Tibial nerve (tissue), 4 donors: Measurements from ENCODE around the gene CHIC2. TPM values are rescaled to one million over a fixed set of nuclear protein-coding genes. Genes with fewer than 3 reads are reported as not detected.

Experiments used
- DNase-seq, 2 donors: peaks; one replicate each; pipeline ENCODE4 v3.0.0-alpha.2; 2019; ENCODE audit warnings: low spot score in 2 of 2
- H3K27ac ChIP-seq, 4 donors: fragments of 200-600 bp; sonication (generic) in 3 of 4; one replicate each; pipeline ENCODE4 v1.5.1; 2017 to 2019; ENCODE audit warnings: mild to moderate bottlenecking in 1 of 4
- H3K27me3 ChIP-seq, 2 donors: fragments of 200-600 bp; sonication (generic) in 1 of 2; one replicate each; pipeline versions ENCODE4 v1.5.1 to v1.6.0; 2017 to 2019
- H3K36me3 ChIP-seq, 3 donors: fragments of 200-600 bp; sonication (generic); one replicate each; pipeline ENCODE4 v1.5.1; 2018 to 2019
- H3K4me1 ChIP-seq, 4 donors: fragments of 200-600 bp; sonication (generic) in 3 of 4; one replicate each; pipeline ENCODE4 v1.5.1; 2017 to 2019
- H3K4me3 ChIP-seq, 4 donors: fragments of 200-600 bp; sonication (generic) in 3 of 4; one replicate each; pipeline ENCODE4 v1.5.1; 2017 to 2019; ENCODE audit warnings: mild to moderate bottlenecking in 1 of 4, moderate library complexity in 1 of 4
- H3K9me3 ChIP-seq, 4 donors: fragments of 200-600 bp; sonication (generic) in 3 of 4; one replicate each; pipeline ENCODE4 v1.5.1; 2017 to 2019
- CTCF ChIP-seq, 5 experiments: fragments of 200-600 bp in 3 of 5; fragments of 450-650 bp in 2 of 5; sonication (generic) in 3 of 5; IDR thresholded peaks; one replicate each; pipeline ENCODE4 v1.5.1; 2016 to 2019; ENCODE audit warnings: antibody characterized with exemption in 5 of 5, mild to moderate bottlenecking in 3 of 5, moderate library complexity in 2 of 5
- EP300 ChIP-seq, 2 donors: sonication (generic); formaldehyde crosslinking; IDR thresholded peaks; one replicate each; pipeline ENCODE4 v1.6.1; 2017; ENCODE audit warnings: antibody characterized with exemption in 2 of 2, mild to moderate bottlenecking in 1 of 2
- POLR2A ChIP-seq, 2 donors: fragments of 450-650 bp; IDR thresholded peaks; one replicate each; pipeline ENCODE4 v1.6.1; 2017; ENCODE audit warnings: antibody characterized with exemption in 2 of 2, mild to moderate bottlenecking in 2 of 2, moderate library complexity in 2 of 2
- WGBS, 2 donors: methylation state at CpG; one replicate each; pipeline ENCODE4 v1.1.5; 2018; 5-methylcytosine and 5-hydroxymethylcytosine counted together
- total RNA-seq, 4 donors: library from RNA; depleted of rRNA; stranded (reverse); fragments of >200 nt; gene quantifications; one replicate each; pipeline ENCODE4 v1.1.0, GENCODE V29; 2016

Gene CHIC2
- total RNA-seq, 4 donors from 2014 or later: 51.1 to 84.6 (median 60.6) TPM

- Histone ChIP-seq H3K9me3 (no peaks in the 10 kb centered on the region), H3K27ac (no peak overlapping the region), H3K4me3 (no peak overlapping the region), H3K4me1 (peaks cover 0 to 65% (median 36%) of the 10 kb centered on the region in 4 donors), H3K27me3 (peaks cover 0 to 98% of the 10 kb centered on the region in 2 donors), H3K36me3 (no peaks in the 10 kb centered on the region)
- TF ChIP-seq POLR2A (IDR thresholded peaks at IDR 0.05): no peak
- no peak for TF ChIP-seq EP300 (IDR thresholded peaks at IDR 0.05)
- no peak for TF ChIP-seq CTCF (IDR thresholded peaks at IDR 0.05)
- WGBS, 2 donors: 90 to 91% methylated on average over 1 of the region's 1 CpG
- no peak for DNase-seq
These were observed 40.5 kb upstream of the CHIC2 start for GRCh38 chr4:54104907-54105306.

- peak overlapping the region in 1 of 4 donors; percentile 21 for H3K4me3 ChIP-seq
- peaks cover 0 to 64% (median 33%) of the 10 kb centered on the region in 4 donors for H3K4me1 ChIP-seq
- TF ChIP-seq POLR2A (IDR thresholded peaks at IDR 0.05): no peak
- TF ChIP-seq CTCF (IDR thresholded peaks at IDR 0.05): no peak
- TF ChIP-seq EP300 (IDR thresholded peaks at IDR 0.05): no peak
- no peaks in the 10 kb centered on the region for H3K9me3 ChIP-seq
- no peak overlapping the region for H3K27ac ChIP-seq
- H3K36me3 ChIP-seq: no peaks in the 10 kb centered on the region
- peaks cover 0 to 98% of the 10 kb centered on the region in 2 donors for H3K27me3 ChIP-seq
- DNase-seq: no peak
- WGBS, 2 donors: 20% methylated on average over 8 of the region's 8 CpGs
These were observed 38.8 kb upstream of the CHIC2 start for GRCh38 chr4:54103190-54103574.

DNA sequence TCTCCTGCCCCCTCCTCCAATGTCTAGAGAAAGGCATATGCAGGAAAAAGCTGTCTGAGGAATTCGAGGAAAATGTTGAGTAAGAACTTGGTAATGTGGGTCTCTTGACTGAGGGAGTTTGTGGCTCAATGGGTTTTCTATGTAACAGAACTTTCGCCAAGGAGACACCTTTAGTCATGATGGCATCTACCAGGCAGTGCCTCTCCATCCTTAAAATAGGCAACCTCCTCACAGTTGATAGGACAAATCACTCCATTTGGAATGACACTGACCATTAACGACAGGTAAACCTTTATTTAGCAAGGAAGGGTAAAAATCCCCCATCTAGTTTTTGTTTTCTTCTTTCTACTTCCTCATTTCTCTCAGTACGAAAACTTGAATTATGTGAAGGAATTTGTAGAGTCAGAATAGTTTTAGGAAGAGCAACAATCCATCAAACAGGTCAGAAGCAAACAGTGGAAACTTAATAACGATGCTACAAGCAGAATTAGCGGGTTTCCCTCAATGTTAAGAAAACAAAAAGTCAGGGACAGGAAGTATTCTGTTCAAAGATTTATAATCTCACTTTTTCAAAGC lies 38.2 kb upstream of the CHIC2 start:
- Histone ChIP-seq H3K4me1 (peaks cover 0 to 62% (median 33%) of the 10 kb centered on the region in 4 donors), H3K36me3 (no peaks in the 10 kb centered on the region), H3K4me3 (no peak overlapping the region), H3K27ac (no peak overlapping the region), H3K9me3 (no peaks in the 10 kb centered on the region), H3K27me3 (peaks cover 0 to 98% of the 10 kb centered on the region in 2 donors)
- DNase-seq: no peak
- WGBS, 2 donors: 36 to 38% methylated on average over 6 of the region's 6 CpGs
- TF ChIP-seq CTCF (IDR thresholded peaks at IDR 0.05) (no peak), EP300 (IDR thresholded peaks at IDR 0.05) (no peak), POLR2A (IDR thresholded peaks at IDR 0.05) (no peak)

- Histone ChIP-seq H3K4me1 (peaks cover 0 to 62% (median 33%) of the 10 kb centered on the region in 4 donors), H3K27me3 (peaks cover 0 to 99% of the 10 kb centered on the region in 2 donors), H3K36me3 (no peaks in the 10 kb centered on the region), H3K9me3 (no peaks in the 10 kb centered on the region), H3K27ac (no peak overlapping the region), H3K4me3 (peak overlapping the region in 2 of 4 donors; percentile 20 to 45)
- 6 to 8% methylated on average over 40 to 50 of the region's 50 CpGs for WGBS, 2 donors
- no peak for TF ChIP-seq POLR2A (IDR thresholded peaks at IDR 0.05)
- TF ChIP-seq EP300 (IDR thresholded peaks at IDR 0.05): no peak
- TF ChIP-seq CTCF (IDR thresholded peaks at IDR 0.05): no peak
- no peak for DNase-seq
These were observed 37.0 kb upstream of the CHIC2 start for GRCh38 chr4:54101190-54102041.
